T-cell (primary cell): ENCODE data around the gene RAG2. TPM values are rescaled to one million over a fixed set of nuclear protein-coding genes. Genes with fewer than 3 reads are reported as not detected.

ENCODE experiments used
- ATAC-seq, 4 experiments: fragments of 200-7000 bp in 3 of 4; fragments of 150-1000 bp in 1 of 4; cut with Tn5 transposase; replicated peaks in 1 of 4; 1 replicate in 3 of 4; 2 replicates in 1 of 4; pipeline ENCODE4 v1.10.0; 2021; ENCODE audit warnings: moderate library complexity in 3 of 4, mild to moderate bottlenecking in 2 of 4, moderate number of reproducible peaks in 1 of 4
- CTCF ChIA-PET, 2 donors: fragments of 300-600 bp; sonication (Branson Sonifier 250); formaldehyde crosslinking; loops; one replicate each; lab custom pipeline; 2022; ENCODE audit warnings: antibody characterized with exemption in 2 of 2; lab: Charles Lee
- POLR2A ChIA-PET, 2 donors: fragments of 300-600 bp; sonication (Branson Sonifier 250); formaldehyde crosslinking; loops; one replicate each; lab custom pipeline; 2022; ENCODE audit warnings: antibody characterized with exemption in 2 of 2; lab: Charles Lee
- DNase-seq, 35 experiments: peaks; one replicate each; pipeline versions ENCODE4 v3.0.0 to v3.0.0-alpha.2; 2013 to 2023
- H3K27ac ChIP-seq: one replicate; pipeline ENCODE4 v1.5.1; 2013; ENCODE audit warnings: low read length
- H3K27me3 ChIP-seq, 2 experiments: replicated peaks in 1 of 2; 1 replicate in 1 of 2; 2 replicates in 1 of 2; pipeline versions ENCODE4 v1.6.1 to v1.7.0; 2013; ENCODE audit warnings: low read length in 1 of 2, mixed read lengths in 1 of 2; ENCODE audit not compliant: control insufficient read depth in 2 of 2, insufficient read depth in 2 of 2; ENCODE audit errors: extremely low read depth in 1 of 2
- H3K36me3 ChIP-seq, 2 donors: 1 replicate in 1 of 2; 2 replicates in 1 of 2; pipeline versions ENCODE4 v1.6.1 to v1.7.0; 2013; ENCODE audit warnings: low read length in 1 of 2; ENCODE audit not compliant: control insufficient read depth in 2 of 2, insufficient read depth in 1 of 2; ENCODE audit errors: extremely low read depth in 1 of 2
- H3K4me1 ChIP-seq, 2 experiments: 1 replicate in 1 of 2; 2 replicates in 1 of 2; pipeline versions ENCODE4 v1.6.1 to v1.7.0; 2013; ENCODE audit warnings: low read length in 2 of 2, mixed read lengths in 1 of 2; ENCODE audit not compliant: insufficient read depth in 2 of 2, control insufficient read depth in 1 of 2; ENCODE audit errors: extremely low read depth in 1 of 2
- H3K4me3 ChIP-seq, 2 donors: 1 replicate in 1 of 2; 2 replicates in 1 of 2; pipeline versions ENCODE4 v1.5.1 to v1.7.0; 2013; ENCODE audit warnings: mild to moderate bottlenecking in 2 of 2, low read length in 1 of 2, moderate library complexity in 1 of 2; ENCODE audit not compliant: control insufficient read depth in 1 of 2; ENCODE audit errors: extremely low read depth in 1 of 2
- H3K9me3 ChIP-seq: 2 replicates; pipeline ENCODE4 v1.7.0; 2013
- H3K27ac Mint-ChIP-seq, 2 donors: one replicate each; pipeline ENCODE4 v1.8.0; 2020 to 2021; ENCODE audit warnings: mild to moderate bottlenecking in 2 of 2, mixed read lengths in 2 of 2
- H3K27me3 Mint-ChIP-seq, 2 donors: one replicate each; pipeline ENCODE4 v1.8.0; 2021 to 2022; ENCODE audit warnings: mixed read lengths in 2 of 2
- H3K36me3 Mint-ChIP-seq: one replicate; pipeline ENCODE4 v1.8.0; 2021; ENCODE audit warnings: mixed read lengths
- H3K4me1 Mint-ChIP-seq, 3 donors: one replicate each; pipeline ENCODE4 v1.8.0; 2020 to 2022; ENCODE audit warnings: mixed read lengths in 3 of 3, mild to moderate bottlenecking in 1 of 3
- H3K4me3 Mint-ChIP-seq, 3 donors: one replicate each; pipeline ENCODE4 v1.8.0; 2020 to 2022; ENCODE audit warnings: mild to moderate bottlenecking in 3 of 3, mixed read lengths in 3 of 3, moderate library complexity in 3 of 3
- H3K9me3 Mint-ChIP-seq, 3 donors: one replicate each; pipeline ENCODE4 v1.8.0; 2020 to 2022; ENCODE audit warnings: mixed read lengths in 3 of 3
- WGBS: methylation state at CpG from one replicate; pipeline ENCODE4 v1.1.5; 2013; ENCODE audit warnings: missing lambda C conversion rate; ENCODE audit not compliant: insufficient coverage; 5-methylcytosine and 5-hydroxymethylcytosine counted together
- total RNA-seq, 35 experiments: library from RNA in 6 of 35; stranded (reverse) in 6 of 35; fragments of 120-200 nt in 1 of 35; gene quantifications; one replicate each; pipeline versions ENCODE4 v1.2.1 to v1.2.4 and lab custom pipeline; 2013 to 2026

Gene RAG2
- total RNA-seq, 5 donors from 2014 or later (not counting 1 experiment from before 2014, with no cell fraction given) = not detected

DNA sequence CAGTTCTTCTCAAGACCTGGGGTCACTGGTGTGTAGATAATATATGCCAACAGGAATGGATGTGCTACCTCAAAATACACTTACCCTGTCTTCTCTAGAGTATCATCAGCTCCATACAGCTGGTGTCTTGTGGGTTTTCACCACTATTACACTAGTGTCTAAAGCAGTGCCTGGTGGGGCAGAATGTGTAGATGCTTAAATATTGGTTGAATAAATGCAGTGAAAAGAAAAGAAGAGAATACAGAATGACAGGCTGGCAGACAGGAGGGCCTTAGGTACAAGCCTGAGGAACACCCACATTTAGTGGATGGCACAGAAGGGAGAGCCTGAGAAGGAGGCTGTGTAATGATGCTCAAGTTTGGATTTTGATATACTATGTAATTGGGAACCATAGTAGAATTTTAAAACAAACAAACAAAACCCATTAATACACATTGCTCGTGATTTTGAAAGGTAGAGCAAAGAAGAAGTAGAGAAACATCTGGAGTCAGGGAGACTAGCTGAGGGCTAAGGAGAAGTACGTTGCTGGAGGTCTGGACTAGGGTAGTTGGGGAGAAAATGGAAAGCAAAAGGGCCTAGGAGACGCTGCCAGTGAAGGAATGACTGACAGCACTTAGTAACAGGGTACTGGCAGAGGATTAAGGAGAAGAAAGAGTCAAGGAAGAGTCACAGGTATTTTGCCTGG lies 20.5 kb upstream of the RAG2 start:
- WGBS = 45% methylated on average over 2 of the region's 3 CpGs
- H3K9me3 ChIP-seq = no peaks in the 10 kb centered on the region
- no peak overlapping the region for H3K4me3 ChIP-seq
- peaks cover 0 to 12% (median 3%) of the 10 kb centered on the region in 3 donors for H3K4me1 Mint-ChIP-seq
- no peak overlapping the region for H3K27ac Mint-ChIP-seq
- no peaks in the 10 kb centered on the region for H3K9me3 Mint-ChIP-seq
- H3K36me3 Mint-ChIP-seq = no peaks in the 10 kb centered on the region
- DNase-seq = no peak
- H3K27me3 Mint-ChIP-seq = peaks cover 10 to 11% of the 10 kb centered on the region in 2 donors
- ChIA-PET CTCF (interaction anchor here (0.9 to 1.2 kb wide), 2 partner anchors 54 to 55 kb away, joined by 3 to 4 read pairs; no protein-coding TSS in a partner anchor), POLR2A (no interaction called here)
- H3K27me3 ChIP-seq = no peaks in the 10 kb centered on the region
- H3K4me3 Mint-ChIP-seq = peak overlapping the region in 1 of 3 donors; percentile 0
- H3K36me3 ChIP-seq = no peaks in the 10 kb centered on the region
- no peak for ATAC-seq
- H3K4me1 ChIP-seq = no peaks in the 10 kb centered on the region
- H3K27ac ChIP-seq = no peak overlapping the region

DNA sequence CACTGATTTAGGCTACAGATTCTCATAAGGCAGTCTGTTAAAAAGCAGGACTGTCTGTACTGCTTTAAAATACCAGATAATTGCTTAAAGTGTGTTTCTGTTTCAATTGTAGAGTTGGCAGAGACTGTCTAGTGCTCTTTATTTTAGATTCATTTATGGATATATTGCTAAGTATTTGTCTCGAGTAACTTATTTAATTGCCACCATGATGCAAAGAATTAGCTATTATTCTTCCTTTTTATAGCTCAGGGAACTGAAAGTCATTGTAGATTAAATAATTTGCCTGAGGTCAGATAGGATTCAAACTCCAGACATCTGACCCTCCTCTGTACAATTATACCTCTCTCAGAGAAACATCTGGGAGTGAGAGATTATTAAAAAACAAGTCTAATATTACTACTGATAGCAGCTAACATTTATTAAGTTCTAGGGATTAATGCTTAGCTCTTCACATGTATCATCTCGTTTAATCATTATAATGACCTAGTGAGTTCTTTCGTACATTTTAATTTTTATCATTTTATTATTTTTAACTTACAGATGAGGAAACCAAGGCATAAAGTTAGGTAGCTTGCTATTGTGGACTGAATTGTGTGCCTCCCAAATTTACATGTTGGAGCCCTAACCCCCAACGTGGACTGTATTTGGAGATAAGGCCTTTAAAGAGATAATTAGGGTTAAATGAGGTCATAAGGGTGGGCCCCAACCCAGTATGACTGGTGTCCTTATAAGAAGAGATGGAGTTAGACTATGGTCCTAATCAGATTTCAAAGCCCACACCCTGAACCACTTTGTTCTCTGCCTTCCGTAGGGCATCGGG lies 19.7 kb upstream of the RAG2 start:
- Histone ChIP-seq H3K27ac (no peak overlapping the region), H3K27me3 (no peaks in the 10 kb centered on the region), H3K36me3 (no peaks in the 10 kb centered on the region), H3K4me1 (no peaks in the 10 kb centered on the region), H3K9me3 (no peaks in the 10 kb centered on the region), H3K4me3 (no peak overlapping the region)
- Mint-ChIP-seq H3K4me3 (no peak overlapping the region), H3K4me1 (peaks cover 0 to 12% (median 3%) of the 10 kb centered on the region in 3 donors), H3K27ac (no peak overlapping the region), H3K27me3 (peaks cover 8 to 10% of the 10 kb centered on the region in 2 donors), H3K9me3 (no peaks in the 10 kb centered on the region), H3K36me3 (no peaks in the 10 kb centered on the region)
- ATAC-seq (no peak), DNase-seq (no peak)
- ChIA-PET CTCF (interaction anchor here (0.8 kb wide), 2 partner anchors 9 to 54 kb away, joined by 3 read pairs; no protein-coding TSS in a partner anchor), POLR2A (no interaction called here)
- 17% methylated on average over 1 of the region's 6 CpGs for WGBS

DNA sequence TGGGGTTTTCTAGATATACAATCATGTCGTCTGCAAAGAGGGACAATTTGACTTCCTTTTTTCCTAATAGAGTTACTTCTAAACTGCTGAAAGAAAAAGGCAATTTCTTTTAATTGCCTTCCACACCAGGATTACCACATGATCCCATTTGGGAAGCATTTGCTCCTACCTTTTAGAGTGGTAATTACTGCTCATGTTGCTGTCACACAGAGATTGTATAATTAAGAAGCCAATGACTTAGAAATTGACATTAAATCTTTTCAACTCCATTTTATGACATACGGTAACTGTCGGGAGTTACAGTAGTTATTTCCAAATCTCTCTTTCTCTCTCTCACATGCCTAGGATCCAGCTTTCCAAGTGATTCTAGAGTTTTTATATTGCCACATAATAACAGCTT lies 17.8 kb upstream of the RAG2 start:
- POLR2A ChIA-PET = no interaction called here

DNA sequence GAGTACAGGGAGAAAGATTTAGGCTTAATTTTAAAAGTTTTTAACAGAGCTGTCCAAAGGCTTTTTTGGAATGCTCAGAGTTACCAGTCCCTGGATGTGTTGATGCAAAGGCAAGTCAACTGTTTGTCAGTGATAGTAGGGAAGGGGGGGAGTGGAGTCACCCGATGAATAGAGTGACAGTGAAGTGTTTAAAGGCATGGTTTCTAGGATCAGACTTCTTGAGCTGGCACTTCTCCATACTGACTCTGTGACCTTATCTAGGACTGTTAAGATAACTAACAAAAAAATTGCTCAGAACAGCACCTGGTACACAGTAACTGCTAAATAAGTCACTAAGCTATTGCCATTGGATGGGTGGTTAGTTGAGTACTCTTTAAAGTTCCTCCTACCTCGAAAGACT lies 11.3 kb upstream of the RAG2 start:
- DNase-seq (no peak), ATAC-seq (no peak)
- Histone ChIP-seq H3K9me3 (no peaks in the 10 kb centered on the region), H3K27me3 (no peaks in the 10 kb centered on the region), H3K4me3 (no peak overlapping the region), H3K27ac (no peak overlapping the region), H3K36me3 (no peaks in the 10 kb centered on the region), H3K4me1 (no peaks in the 10 kb centered on the region)
- CTCF ChIA-PET = interaction anchor here in 1 of 2 donors (0.8 kb wide), 1 partner anchor 8 kb away, joined by 3 read pairs; no protein-coding TSS in a partner anchor
- Mint-ChIP-seq H3K4me3 (no peak overlapping the region), H3K27ac (no peak overlapping the region), H3K4me1 (no peaks in the 10 kb centered on the region), H3K36me3 (no peaks in the 10 kb centered on the region), H3K27me3 (peaks cover 7 to 10% of the 10 kb centered on the region in 2 donors), H3K9me3 (no peaks in the 10 kb centered on the region)
- WGBS = no CpG with 5 or more reads among the region's 2 CpGs
- POLR2A ChIA-PET = no interaction called here

More for the DNA sequence above, 17.8 kb upstream of the RAG2 start:
- Mint-ChIP-seq H3K4me3 (no peak overlapping the region), H3K27me3 (peaks cover 7 to 13% of the 10 kb centered on the region in 2 donors), H3K9me3 (no peaks in the 10 kb centered on the region), H3K27ac (no peak overlapping the region), H3K36me3 (no peaks in the 10 kb centered on the region), H3K4me1 (peaks cover 0 to 12% (median 3%) of the 10 kb centered on the region in 3 donors)
- Histone ChIP-seq H3K27ac (no peak overlapping the region), H3K27me3 (no peaks in the 10 kb centered on the region), H3K9me3 (no peaks in the 10 kb centered on the region), H3K4me3 (no peak overlapping the region), H3K4me1 (no peaks in the 10 kb centered on the region), H3K36me3 (no peaks in the 10 kb centered on the region)
- no CpG with 5 or more reads among the region's 3 CpGs for WGBS
- DNase-seq = no peak
- CTCF ChIA-PET = no interaction called here
- ATAC-seq = no peak

DNA sequence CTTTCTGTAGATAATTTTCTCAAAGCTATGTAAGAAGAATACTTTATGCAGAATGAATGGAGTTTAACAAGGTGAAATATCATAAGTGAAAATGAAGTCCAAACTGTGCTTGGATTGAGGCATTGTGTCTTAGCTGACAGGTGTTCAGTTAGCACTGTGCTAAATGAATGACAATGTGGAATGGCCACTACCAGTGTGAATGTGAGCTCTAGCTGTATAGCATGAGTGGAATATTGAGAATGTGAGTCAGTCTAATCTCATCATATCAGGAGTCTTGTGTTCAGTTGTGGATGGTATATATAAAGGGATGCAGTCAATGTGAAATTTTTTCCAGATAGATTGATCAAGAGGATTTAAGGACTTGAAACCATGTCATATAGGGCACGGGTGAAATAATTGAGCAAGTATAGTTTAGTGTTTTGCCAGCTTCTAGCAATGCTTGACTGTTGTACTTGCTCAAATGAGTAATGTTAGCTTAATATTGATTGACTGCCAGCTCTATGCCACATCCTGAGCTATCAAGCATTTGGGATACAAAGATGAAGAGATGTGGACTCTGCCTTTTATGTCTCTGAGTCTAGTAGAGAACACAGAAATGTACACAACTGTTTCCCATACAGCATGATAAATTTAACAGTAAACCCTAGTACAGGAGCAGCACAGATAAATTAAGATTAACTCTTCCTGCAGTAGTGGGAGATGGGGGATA lies 10.6 kb upstream of the RAG2 start:
- no peaks in the 10 kb centered on the region for H3K9me3 ChIP-seq
- Mint-ChIP-seq H3K4me1 (no peaks in the 10 kb centered on the region), H3K36me3 (no peaks in the 10 kb centered on the region), H3K9me3 (no peaks in the 10 kb centered on the region), H3K27ac (no peak overlapping the region), H3K4me3 (no peak overlapping the region), H3K27me3 (peaks cover 7 to 14% of the 10 kb centered on the region in 2 donors)
- ChIA-PET CTCF (interaction anchor here (0.8 to 1.2 kb wide), 2 partner anchors 9 to 75 kb away, joined by 3 to 4 read pairs; no protein-coding TSS in a partner anchor), POLR2A (no interaction called here)
- DNase-seq = no peak
- no peak overlapping the region for H3K4me3 ChIP-seq
- H3K27ac ChIP-seq = no peak overlapping the region
- no peak for ATAC-seq
- no peaks in the 10 kb centered on the region for H3K4me1 ChIP-seq
- WGBS = 100% methylated on average over 1 of the region's 1 CpG
- H3K36me3 ChIP-seq = no peaks in the 10 kb centered on the region
- H3K27me3 ChIP-seq = no peaks in the 10 kb centered on the region
